Eye (tissue), 1 donor: ENCODE measurements around the gene OR4L1.
"Not testable (repeated sequence)": the region's sequence is repeated elsewhere in the genome, so short reads cannot be mapped to it uniquely, and the experiment has no call there.

Experiments
- DNase-seq: peaks from one replicate; pipeline ENCODE4 v3.0.0-alpha.2; 2015

The OR4L1 gene

DNA sequence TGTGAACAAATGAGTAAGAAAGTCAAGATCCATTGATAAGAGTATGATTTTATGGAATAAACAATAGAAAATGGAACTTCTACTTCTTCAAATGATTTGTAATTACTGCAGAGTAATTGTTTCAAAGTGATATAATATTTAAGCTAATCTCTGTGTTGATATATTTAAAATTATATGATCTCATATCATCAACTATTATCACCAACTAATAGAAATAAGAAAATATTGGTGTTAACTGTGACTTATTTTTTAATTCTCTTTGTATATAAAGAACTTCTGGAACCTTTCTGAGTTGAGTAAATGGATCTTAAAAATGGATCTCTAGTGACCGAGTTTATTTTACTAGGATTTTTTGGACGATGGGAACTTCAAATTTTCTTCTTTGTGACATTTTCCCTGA lies at the start of gene OR4L1:
OR4L1 (plus strand) TSS at position 301 of the 400 bp plus-strand sequence; CDS start at position 301, 0 bp downstream.
- DNase-seq, result no peak

DNA sequence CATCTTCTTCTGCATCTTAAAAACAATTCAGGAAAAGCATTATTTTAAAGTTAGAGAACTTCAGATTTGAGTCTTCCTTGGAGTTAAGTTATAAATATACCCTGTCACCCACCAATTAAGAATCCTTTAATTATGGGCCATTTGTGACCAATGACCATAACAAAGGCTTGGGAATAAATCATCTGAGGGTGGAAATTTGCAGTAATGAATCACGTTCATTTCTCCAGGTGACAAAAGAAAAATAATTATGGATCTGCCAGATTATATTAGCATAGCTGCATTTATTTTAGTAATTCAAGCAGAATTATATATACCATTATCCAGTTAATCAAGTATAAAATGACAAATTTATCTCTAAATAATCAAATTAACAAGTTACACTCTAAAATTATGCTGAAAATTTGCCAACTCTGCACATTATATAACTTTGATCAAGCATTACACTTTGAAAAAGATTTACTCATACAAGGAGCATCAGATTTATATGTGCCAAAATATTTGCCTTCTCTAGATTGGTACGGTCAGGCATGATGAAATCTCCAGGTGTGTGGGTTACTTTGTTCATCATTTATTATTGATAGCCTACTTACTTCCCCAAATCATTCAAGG lies 40.5 kb upstream of the OR4L1 start, which contains the start of gene OR4K14:
OR4K14 (minus strand) TSS at position 51 of the 609 bp plus-strand sequence. CDS start 4,114 bp downstream, outside the sequence.
- no peak for DNase-seq

- no peak for DNase-seq
Measured at GRCh38 chr14:20031058-20031457, 28.8 kb upstream of the OR4L1 start.

- no peak for DNase-seq
Measured at GRCh38 chr14:20035449-20035848, 24.4 kb upstream of the OR4L1 start.

GRCh38 chr14:20035938-20036337 lies 23.9 kb upstream of the OR4L1 start, which contains the start of gene OR4K13:
TSS of gene OR4K13 (minus strand) at chr14:20036038. CDS start at chr14:20034758, 1,280 bp downstream.
- no peak for DNase-seq

- DNase-seq, result no peak
Measured at GRCh38 chr14:20044243-20044642, 15.6 kb upstream of the OR4L1 start.

GRCh38 chr14:20048202-20048601 lies 11.6 kb upstream of the OR4L1 start:
- no peak for DNase-seq

- no peak for DNase-seq
Measured at GRCh38 chr14:20092050-20092449, 32.2 kb downstream of the OR4L1 start.

- no peak for DNase-seq
Measured at GRCh38 chr14:20093442-20093841, 33.6 kb downstream of the OR4L1 start.

- not testable (repeated sequence) for DNase-seq
Measured at GRCh38 chr14:20098926-20099770, 39.3 kb downstream of the OR4L1 start.

- no peak for DNase-seq
Measured at GRCh38 chr14:20110438-20110837, 50.6 kb downstream of the OR4L1 start, which contains the start of gene OR4K17. TSS of gene OR4K17 (plus strand) at chr14:20110739. CDS start at chr14:20117500, 6,761 bp downstream.
